ENCODE results near the gene KLF16. TPM values are rescaled to one million over a fixed set of nuclear protein-coding genes. Genes with fewer than 3 reads are reported as not detected.

The KLF16 gene
- total and polyA plus RNA-seq, 9 of the 15 experiments (the other 6 are each of a cell fraction or from before 2014, with no cell fraction given): 0.04 to 60.4 (median 6.8) TPM

GRCh38 chr19:1848399-1849131 lies 14.8 kb downstream of the KLF16 start, which contains the start of gene REXO1 (continued):
- no peak for TF ChIP-seq FOXP4 (CRISPR knock-in tag; IDR thresholded peaks at IDR 0.05; ENCODE audit: borderline replicate concordance)
- TF ChIP-seq ZNF143 (CRISPR knock-in tag; IDR thresholded peaks at IDR 0.05): peak; percentile 78
- no peak for TF ChIP-seq FOXJ2 (tag; IDR thresholded peaks at IDR 0.05)
- no peak for TF ChIP-seq PYGO2 (tag; IDR thresholded peaks at IDR 0.05)
- TF ChIP-seq ZBTB12 (CRISPR knock-in tag; IDR thresholded peaks at IDR 0.05): no peak
- TF ChIP-seq NCOA4 (IDR thresholded peaks at IDR 0.05; ENCODE audit: partially characterized antibody): no peak
- TF ChIP-seq ZBTB8A (IDR thresholded peaks at IDR 0.05; ENCODE audit: partially characterized antibody): no peak
- TF ChIP-seq ZBTB11 (CRISPR knock-in tag; IDR thresholded peaks at IDR 0.05): peak in 1 of 3 experiments; percentile 64; a peak in 2 of 6 replicates
- peak; percentile 85 for TF ChIP-seq CTCFL (IDR thresholded peaks at IDR 0.05; ENCODE audit: borderline replicate concordance, insufficient read depth, low read depth, low read length, poor library complexity, severe bottlenecking)
- peak; percentile 74 for TF ChIP-seq CCNT2 (IDR thresholded peaks at IDR 0.05; ENCODE audit: borderline replicate concordance, extremely low read depth, insufficient read length, low read depth, low read length)
- TF ChIP-seq ELF1 (tag; IDR thresholded peaks at IDR 0.05): peak; percentile 82
- no peak for TF ChIP-seq NELFE (IDR thresholded peaks at IDR 0.05; ENCODE audit: insufficient read depth, insufficient read length)
- no peak for TF ChIP-seq TCFL5 (CRISPR knock-in tag; conservative IDR thresholded peaks at IDR 0.05)
- TF ChIP-seq DPF2 (IDR thresholded peaks at IDR 0.05): no peak
- no peak for TF ChIP-seq MIER1 (IDR thresholded peaks at IDR 0.05; ENCODE audit: low read depth)
- no peak for TF ChIP-seq PHTF2 (CRISPR knock-in tag; IDR thresholded peaks at IDR 0.05)
- TF ChIP-seq LEF1 (IDR thresholded peaks at IDR 0.05): no peak
